Coronary artery (tissue), 2 donors: ENCODE measurements around the gene TULP1.
A peak's percentile ranks its signal among the peaks of the same experiment; 100 is the strongest.

Experiments
- DNase-seq: peaks from one replicate; pipeline ENCODE4 v3.0.0-alpha.2; 2017; ENCODE audit warnings: low spot score
- H3K27ac ChIP-seq, 2 donors: fragments of 200-600 bp; sonication (generic); one replicate each; pipeline ENCODE4 v1.5.1; 2016 to 2019
- H3K4me3 ChIP-seq: fragments of 200-600 bp; sonication (generic); 2 replicates; pipeline ENCODE4 v1.5.1; 2016; ENCODE audit warnings: mild to moderate bottlenecking, moderate library complexity
- TF ChIP-seq, protein P1 (sequence below): fragments of 200-600 bp; sonication (generic); IDR thresholded peaks from one replicate; pipeline ENCODE4 v1.5.1; 2019; ENCODE audit warnings: antibody characterized with exemption

Gene TULP1

DNA sequence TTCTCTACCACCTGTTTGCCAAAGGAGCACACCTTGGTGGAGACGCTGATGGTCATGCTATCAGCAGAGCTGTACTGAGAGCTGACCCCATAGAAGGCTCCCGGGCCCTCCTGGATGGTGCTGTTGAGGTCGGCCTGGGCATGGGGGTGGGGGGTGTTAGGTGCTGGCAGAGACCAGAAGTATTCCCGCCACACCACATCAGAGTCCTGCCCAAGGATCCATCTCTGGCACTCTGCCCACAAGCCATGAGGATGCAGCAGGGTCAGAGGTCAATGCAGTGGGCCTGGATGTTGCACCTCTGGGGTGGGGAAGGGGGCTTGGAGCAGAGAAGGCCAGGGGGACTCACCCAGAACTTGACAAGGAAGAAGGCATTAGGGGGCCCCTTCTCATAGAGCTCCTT lies 37.1 kb downstream of the TULP1 start:
- no peak overlapping the region for H3K27ac ChIP-seq

DNA sequence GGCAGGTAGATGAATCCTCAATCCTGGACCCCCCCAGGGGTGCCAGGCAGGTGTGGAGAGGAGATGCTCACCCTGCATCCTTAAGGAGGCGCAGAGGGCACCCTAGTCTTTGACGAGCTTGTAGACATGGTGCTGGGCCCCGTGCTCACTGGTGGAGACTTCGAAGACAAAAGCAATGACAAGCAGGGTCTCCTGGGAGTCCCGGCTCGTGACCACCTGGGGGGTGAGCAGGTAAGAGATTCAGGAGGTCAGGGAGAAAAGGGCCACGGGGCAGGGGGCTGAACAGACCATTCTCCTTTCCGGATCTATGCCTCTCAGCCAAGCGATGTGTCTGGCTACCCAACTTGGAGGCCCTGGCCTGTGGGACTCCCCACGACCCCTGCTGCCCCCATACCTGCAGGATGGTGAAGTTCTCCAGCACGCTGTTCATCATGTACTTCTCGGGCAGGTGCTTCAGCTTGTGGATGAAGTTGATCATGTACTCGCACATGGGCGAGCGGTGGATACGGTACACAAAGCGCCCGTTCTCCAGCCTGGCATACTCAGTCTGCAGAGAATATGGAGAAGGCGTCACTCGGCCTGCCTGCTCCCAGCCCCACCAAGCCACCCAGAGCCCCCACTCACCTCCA lies 37.6 kb downstream of the TULP1 start:
- H3K27ac ChIP-seq = no peak overlapping the region
- TF ChIP-seq, protein P1, sequence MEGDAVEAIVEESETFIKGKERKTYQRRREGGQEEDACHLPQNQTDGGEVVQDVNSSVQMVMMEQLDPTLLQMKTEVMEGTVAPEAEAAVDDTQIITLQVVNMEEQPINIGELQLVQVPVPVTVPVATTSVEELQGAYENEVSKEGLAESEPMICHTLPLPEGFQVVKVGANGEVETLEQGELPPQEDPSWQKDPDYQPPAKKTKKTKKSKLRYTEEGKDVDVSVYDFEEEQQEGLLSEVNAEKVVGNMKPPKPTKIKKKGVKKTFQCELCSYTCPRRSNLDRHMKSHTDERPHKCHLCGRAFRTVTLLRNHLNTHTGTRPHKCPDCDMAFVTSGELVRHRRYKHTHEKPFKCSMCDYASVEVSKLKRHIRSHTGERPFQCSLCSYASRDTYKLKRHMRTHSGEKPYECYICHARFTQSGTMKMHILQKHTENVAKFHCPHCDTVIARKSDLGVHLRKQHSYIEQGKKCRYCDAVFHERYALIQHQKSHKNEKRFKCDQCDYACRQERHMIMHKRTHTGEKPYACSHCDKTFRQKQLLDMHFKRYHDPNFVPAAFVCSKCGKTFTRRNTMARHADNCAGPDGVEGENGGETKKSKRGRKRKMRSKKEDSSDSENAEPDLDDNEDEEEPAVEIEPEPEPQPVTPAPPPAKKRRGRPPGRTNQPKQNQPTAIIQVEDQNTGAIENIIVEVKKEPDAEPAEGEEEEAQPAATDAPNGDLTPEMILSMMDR = no peak
- DNase-seq = no peak
- no peak overlapping the region for H3K4me3 ChIP-seq

More for the DNA sequence above, 37.1 kb downstream of the TULP1 start:
- H3K4me3 ChIP-seq = no peak overlapping the region
- DNase-seq = no peak
- TF ChIP-seq, protein P1 = no peak

DNA sequence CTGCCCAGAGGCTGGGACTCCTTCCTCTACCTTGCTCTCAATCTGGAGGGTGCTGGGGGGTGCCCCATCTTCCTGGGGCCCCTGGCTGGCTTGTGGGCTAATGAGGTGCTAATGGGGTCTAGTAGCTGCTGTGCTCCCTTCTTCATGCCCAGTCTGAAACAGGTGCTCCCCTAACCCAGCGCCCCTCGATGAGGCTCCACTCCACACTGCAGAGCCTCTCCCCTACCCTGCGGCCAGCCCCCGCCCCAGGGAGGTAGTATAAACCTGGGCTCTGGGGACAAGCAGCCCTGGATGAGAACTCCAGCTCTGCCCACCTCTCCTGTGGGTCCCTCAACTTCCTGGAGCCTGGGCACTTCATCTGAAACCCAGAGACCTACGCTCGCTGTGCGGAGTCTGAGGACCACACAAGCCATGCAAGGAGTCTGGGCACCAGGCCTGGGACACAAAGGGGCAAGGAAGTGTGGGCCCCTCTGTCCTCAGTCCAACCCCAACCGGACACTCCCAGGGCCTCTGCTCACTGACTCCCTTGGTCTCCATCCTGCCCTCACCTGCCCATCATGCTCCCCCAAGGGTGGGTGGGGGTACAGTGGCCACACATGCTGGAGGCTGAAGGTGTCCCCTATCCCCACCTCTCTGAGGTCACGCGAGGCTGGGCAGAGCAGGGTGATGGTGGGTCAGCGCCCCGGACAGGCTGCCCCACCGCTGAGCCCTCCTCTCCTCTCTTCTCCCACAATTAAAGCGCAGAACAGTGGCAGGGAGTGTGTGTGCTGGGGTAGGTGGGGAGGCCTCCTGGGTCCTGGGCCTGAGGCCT lies 38.4 kb downstream of the TULP1 start:
- TF ChIP-seq, protein P1 = no peak
- H3K27ac ChIP-seq = peak overlapping the region in 1 of 2 donors; percentile 16
- DNase-seq = no peak
- no peak overlapping the region for H3K4me3 ChIP-seq

DNA sequence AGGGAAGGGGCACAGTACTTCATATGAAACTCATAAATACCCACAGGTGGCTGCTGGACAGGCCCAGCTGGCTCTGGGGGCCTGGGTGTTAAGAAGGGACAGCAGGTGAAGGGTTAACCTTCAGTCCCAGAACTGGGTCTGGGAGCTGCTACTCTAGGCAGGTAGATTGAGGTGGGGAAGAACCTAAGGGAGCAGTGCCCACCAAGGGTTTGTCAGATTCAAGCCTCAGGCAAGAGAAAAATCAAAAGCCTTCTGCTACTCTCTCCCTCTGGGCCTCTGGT lies 38.9 kb downstream of the TULP1 start:
- no peak for DNase-seq
- peak overlapping the region in 1 of 2 donors; percentile 16 for H3K27ac ChIP-seq
- H3K4me3 ChIP-seq = no peak overlapping the region
- TF ChIP-seq, protein P1 = no peak

DNA sequence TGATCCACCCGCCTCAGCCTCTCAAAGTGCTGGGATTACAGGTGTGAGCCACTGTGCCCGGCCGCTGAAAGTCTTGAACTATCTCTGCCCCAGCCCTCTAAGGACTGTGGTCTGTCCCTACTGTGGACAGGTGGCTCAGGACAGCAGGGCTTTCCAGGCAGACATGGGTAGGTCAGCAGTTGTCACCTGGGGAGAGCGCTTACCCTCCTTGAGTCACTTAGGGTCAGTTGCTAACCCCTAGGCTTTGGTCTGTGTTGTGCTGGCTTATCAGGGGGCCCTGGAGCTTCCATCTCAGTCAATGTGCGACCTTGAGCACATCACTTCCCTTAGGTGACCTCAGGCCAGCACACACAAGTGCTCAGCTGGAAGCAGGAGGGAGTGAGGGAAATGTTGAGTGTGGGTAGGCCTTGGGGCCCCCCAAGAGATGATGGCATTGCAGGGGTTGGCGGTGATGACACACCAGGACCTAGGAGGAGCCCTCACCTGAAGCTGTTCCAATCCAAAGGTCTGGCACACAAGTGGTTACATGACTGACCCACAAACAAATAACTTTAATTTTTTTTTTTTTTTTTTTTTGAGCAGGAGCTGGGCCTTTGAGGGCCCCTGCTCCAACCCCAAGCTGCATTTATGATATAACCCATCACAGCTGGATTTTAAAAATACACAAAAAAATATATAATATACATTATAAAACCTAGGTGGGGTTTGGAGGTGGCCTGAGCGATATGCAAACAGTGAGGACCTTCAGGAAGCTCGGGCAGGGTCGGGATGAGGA lies 39.4 kb downstream of the TULP1 start:
- Histone ChIP-seq H3K4me3 (no peak overlapping the region), H3K27ac (peak overlapping the region in 1 of 2 donors; percentile 25)
- TF ChIP-seq, protein P1 = no peak
- DNase-seq = no peak

DNA sequence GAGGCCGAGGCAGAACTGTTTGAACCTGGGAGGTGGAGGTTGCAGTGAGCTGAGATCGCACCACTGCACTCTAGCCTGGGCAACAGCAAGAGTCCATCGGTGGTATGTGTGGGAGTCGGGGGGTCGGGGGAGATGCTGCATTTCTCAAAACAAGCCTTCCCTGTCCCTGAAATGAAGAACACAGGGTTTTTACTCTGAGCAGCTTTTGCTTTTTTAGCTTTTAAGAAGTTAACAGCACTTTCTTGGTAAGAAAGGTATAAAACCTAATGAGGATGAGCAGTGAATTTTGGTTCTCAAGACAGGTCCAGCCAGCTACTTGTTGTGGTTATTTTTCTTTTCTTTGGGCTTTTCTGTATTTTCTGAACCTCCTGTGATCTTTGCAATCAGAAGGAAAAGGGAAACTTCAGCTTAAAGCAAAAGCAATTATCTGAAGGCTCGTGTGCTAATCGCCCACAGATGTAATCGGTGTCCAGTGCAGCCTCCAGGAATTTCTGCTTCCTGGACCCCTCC lies 40.8 kb downstream of the TULP1 start:
- DNase-seq = no peak
- TF ChIP-seq, protein P1 = no peak
- Histone ChIP-seq H3K4me3 (no peak overlapping the region), H3K27ac (peak overlapping the region in 1 of 2 donors; percentile 49)
